Hematopoietic multipotent progenitor cell (in vitro differentiated cells): ENCODE measurements around the gene ADCYAP1. TPM values are rescaled to one million over a fixed set of nuclear protein-coding genes. Genes with fewer than 3 reads are reported as not detected.

Experiments used
- DNase-seq, 3 donors: peaks; one replicate each; pipeline ENCODE4 v3.0.0-alpha.2; 2011 to 2015; ENCODE audit warnings: low read depth in 2 of 3, low spot score in 2 of 3
- total RNA-seq: library from RNA; depleted of rRNA; stranded (reverse); fragments of >200 nt; gene quantifications from one replicate; pipeline ENCODE4 v1.2.3, GENCODE V29; 2012

ADCYAP1 gene
- total RNA-seq, 1 donor = 0.27 TPM

DNA sequence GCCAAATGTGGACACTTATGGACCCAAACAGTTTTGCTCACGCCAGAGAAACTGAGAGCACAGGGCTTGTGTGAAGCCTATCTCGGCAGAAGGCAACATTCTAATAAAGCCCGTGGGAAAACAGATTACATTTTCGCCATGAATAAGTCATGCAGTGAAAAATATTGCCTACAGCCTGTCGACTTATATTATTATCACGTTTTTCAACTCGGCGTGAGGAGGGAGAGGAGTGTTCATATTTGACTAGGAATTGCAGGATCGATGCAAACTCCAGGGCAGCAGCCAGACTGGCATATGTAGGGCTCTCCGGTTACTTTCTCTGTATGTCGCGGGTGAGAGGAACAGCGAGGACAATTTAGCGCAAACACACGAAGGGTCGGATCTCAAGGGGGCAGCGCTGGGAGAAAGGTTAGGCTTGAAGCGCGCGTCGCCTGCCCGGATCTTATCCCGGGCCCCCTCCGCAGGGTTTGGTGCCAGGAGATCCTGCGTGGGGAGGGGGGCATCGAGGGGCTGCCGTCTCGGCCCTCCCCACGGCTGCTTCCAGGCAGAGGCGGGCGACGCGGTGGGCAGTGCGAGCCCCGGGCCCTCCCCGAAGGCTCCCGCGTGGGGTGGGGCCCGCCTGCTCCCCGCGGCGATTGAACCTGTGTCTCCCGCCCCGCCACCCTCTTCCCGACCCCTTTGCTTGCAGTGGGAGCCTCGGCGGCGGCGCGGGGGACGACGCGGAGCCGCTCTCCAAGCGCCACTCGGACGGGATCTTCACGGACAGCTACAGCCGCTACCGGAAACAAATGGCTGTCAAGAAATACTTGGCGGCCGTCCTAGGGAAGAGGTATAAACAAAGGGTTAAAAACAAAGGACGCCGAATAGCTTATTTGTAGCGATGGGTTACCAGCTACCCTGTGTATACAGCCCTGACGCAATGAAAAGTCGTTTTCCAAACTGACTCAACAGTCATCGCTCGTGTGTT lies 4.4 kb downstream of the ADCYAP1 start:
- peak in 1 of 3 donors; percentile 34 for DNase-seq

DNA sequence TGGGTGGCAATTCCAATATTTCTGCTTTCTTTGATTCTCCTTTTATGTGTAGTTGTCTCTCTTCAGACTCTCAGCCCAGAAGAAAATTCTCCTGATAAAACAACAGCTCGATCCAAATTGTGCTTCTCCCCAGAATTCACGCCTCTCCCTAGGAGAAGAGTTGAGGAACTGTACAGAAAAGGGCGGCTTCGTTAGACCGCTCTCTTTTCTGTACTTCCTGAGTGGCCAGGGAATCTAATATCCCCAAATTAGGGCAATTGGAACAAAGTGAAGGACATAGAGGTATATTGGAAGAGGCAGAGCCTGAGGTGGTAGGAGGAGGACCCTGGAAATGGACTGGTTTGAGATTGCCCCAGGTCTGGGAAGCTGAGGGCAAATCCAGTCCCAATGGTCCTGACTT lies 5.6 kb downstream of the ADCYAP1 start:
- DNase-seq = no peak

DNA sequence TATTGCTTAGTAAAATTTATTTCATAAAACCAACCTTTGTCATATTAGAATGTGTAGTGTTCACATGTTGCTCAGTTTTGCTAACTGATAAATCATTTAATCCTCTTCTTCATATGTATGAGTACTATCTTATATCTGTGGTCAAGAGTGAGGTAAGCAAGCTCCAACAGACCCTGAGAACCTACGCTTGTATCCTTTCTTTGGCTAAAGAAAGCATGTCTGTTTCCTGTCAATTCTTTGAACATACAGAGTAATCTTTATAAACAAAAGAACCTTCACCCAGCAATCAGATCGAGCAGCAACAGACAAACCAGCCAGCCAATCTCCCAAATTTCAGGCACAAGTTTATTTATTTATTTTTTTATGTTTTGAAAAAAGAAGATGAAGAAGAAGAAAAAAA lies 6.4 kb downstream of the ADCYAP1 start:
- no peak for DNase-seq

DNA sequence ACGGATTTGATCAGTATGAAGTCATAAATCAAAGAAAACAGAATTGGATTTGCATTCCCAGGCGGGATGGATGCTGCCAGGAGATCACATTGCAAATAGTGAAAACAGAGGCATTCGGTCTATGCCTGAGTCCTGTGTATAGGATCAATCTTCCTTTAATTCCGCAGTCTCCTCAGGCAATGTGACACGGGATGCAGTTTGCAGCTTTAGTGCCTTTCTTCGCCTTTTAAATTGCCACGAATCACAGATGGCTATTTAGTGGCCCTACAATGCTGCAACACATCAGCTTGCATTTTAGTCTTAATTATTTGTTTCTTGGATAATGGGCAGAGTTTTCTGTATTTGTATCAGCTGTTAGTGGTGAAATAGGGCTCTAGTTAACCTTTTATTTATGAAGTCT lies 6.8 kb downstream of the ADCYAP1 start:
- DNase-seq = no peak

DNA sequence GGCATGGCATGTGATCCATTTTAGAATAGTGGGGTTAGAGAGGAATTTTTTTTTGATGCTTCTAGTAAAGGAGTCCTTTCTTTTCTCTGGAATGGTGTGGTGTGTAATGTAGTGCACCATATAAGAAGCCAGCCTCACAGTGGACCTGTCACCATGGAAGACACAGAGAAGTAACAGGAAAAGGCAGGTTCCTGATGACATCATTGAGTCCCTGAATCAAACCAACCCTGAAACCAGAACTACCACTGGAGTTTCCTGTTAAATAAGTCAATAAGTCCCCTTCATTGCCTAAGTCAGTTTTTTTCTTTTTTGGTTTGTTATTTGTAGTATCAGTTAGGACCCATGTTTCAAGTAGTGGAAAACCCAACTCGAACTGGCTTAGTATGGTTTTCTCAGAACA lies 11.9 kb downstream of the ADCYAP1 start:
- DNase-seq = no peak

DNA sequence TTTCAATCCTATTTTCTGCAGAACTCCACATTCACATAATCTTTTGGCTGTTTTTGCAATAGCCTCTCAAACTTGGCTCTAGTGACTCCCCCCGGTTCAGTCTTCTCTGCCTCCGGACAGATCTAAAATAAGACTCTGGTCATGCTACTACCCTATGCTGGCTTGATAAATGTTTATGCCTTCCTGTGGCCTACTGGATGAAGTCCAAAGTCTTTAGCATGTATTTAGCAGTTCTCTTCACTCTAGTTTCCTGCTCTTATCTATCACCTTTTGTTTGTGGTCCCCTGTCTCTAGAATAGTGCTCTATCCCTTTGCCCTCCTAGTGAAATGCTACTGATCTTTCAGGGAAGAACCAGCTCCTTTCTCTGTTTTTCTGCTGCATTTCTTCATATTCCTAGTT lies 14.4 kb downstream of the ADCYAP1 start:
- no peak for DNase-seq

DNA sequence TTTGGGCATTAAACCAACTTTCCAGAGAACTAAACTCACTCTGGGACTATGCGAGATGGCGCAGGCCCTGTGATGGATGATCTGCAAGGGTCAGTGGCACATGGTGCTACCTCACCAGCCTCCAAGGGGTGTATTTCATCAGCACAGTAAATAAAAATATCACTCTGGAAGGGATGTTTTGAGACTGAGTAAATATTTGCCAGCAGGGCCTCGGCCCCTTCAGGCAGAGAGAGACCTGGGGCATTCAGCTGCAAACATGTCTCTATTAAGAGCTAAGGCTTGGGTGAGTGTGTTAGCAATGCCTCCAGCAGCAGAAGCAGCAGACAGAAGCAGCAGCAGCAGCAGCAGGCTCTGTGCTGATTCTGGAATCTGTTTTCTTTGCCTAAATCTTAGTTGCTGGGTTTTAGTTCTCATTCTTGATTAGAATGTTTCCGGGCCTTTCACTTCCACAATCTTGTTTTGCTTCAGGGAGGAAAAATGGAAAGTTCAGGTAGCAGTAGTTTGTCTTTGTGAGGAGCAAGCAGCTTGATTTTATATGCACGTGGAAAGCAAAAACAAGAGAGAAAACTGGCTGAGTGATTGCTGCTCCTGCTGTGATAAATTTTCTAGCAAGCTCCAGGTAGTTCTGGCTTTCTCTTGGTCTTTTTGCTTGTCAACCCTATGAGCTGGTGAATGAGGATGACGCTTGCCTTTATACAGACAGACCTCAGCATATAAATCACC lies 18.6 kb downstream of the ADCYAP1 start:
- no peak for DNase-seq

DNA sequence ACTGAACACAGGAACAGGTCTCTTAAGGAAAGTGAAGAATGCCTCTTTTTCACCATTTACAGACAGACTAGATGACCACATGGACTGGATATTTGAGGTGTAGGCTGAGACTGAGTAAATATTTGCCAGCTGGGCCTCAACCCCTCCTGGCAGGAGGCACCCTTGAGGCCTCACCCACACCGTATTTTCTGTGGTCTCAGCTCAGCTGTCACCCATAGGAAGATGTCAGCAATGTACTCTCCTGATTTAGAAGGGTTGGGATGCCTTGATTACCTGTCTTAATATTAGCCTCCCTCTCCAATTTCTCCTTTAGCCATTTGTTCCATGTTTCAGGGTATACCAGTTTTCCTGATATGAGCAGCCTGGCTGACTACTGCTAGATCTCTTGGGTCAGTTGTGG lies 20.3 kb downstream of the ADCYAP1 start:
- no peak for DNase-seq

DNA sequence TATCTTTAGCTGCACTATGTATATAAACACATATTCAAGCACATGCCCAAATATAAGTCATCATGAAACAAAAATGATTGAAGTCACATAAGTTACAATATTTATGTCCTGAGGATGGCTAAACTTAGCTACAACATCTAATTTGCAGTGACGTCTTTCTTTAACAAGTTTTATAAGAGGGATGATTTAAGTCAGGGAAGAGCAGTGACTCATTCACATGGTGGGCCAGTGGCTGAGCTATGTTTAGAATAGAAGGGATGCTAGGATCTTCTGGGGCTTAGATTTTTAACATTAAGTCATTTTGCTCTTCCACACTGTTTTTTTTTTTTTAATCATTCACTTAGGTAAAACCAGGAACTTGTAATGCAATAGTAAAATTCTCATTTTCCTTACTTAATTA lies 22.3 kb downstream of the ADCYAP1 start:
- no peak for DNase-seq

DNA sequence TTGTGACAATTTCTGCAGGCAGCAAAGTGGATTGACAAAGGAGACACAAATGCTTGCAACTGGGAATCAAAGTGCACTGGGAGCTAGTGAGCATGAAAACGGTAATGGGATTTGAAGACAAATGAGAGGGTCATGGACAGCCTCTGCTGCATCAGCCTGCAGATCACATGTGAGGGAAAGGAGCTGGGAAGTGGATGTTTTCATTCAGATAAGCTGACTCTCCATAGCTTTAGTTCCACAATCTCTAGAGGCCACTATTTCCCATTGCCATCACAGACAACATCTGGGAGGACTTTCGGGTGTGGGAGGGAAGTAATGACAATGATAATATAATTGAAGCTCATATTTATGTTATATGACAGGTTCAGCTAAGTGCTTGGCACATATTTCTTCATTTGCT lies 28.4 kb downstream of the ADCYAP1 start:
- DNase-seq = no peak

DNA sequence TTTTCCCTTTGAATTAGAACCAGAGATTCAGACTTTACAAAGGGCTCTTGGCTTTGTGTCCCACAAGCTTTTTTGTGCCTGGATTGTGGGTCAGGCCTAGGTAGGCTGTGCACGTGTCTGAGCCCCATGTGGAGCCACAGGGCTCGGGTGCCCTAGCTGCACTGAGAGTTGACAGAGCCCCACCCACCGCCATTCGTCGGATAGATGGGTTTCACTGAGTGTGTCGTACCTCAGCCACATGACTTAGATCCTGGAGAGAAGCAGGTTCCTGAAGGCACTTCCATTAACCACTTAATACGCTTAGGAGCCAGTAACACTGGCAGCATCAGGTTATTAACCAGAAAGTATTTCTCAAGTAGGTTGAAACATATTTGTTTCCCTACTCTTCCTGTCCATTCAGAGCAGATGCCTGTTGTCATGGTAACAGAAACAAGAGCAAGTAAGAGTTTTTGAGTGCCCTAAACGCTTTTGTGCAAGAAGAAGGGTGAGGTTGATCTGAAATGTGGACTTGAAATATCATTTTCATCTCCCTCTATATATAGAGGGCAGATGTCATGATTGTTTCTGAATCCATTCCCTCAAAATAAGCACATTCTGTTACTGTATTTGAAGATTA lies 30.0 kb downstream of the ADCYAP1 start:
- DNase-seq = no peak

DNA sequence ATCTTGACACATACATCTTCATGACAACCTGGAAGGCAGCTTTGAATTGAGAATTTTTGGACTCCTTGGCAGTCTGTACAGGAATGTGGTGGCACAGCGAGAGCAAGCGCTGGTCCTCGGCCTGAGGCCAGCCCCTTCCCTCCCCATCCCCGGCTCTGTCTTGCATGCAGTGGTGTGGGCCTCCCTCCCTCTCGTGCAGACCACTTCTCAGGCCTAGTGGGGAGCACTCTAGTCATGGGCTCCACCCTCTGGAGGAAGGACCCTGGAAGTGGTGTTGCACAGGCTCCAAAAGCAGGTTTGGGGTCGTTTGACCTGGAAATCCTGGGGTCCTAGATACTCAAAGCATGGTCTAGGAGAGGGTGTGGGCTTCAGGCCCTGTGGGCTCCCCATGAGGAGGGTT lies 32.3 kb downstream of the ADCYAP1 start:
- no peak for DNase-seq

DNA sequence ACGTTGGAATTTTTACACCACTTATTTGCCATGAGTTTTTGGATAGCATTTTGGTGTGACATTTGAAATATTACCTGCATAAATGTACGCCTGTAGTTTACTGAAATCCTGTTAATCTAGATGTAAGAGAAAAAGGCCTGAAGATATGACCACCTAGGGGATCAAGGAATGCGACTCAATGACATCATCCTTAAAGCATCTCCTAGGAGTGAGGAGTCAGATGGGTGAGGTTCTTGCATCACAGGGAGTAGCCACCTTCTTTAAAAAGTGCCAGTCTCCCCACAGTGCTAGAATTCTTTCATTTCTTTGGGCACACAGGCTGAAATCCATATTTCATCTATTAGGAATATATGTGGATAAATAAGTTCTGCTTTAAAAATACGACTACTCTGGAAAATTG lies 34.5 kb downstream of the ADCYAP1 start:
- DNase-seq = no peak

DNA sequence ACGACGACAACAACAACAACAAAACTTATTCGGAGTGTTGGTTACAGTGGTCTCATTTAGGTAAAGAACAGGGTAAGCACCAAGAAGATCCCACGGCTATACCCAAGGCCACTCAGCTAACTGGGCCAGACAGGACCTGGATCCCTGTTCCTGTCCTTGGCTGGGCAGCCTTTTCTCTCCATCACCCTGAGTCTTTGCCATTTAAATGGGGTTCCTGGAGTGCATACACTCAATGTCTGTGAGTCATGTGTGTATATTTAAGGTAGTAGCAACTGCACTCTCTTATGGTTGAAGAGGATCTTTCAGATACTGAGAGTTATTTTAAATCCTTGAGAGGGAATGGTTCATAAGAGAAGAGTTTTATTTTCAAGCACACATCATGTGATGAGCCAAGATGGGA lies 35.3 kb downstream of the ADCYAP1 start:
- DNase-seq = no peak

DNA sequence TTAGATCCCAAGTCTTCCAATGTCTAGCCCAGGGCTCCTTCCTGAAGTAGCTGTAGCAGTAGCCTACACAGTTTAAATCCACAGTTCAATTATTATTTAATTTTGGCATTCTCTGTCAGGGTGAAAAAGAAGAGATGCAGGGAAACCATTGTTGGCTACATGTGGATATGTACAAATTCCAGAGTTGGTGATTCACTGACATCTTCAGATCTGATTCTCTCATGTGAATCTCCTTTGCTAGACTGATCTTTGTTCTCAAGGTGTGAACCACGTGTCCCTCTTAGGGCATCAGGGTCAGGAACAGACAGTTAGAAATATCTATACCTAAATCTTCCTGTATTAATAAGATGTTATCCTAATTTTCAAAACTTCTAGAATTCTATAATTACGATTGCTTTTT lies 36.7 kb downstream of the ADCYAP1 start:
- no peak for DNase-seq

DNA sequence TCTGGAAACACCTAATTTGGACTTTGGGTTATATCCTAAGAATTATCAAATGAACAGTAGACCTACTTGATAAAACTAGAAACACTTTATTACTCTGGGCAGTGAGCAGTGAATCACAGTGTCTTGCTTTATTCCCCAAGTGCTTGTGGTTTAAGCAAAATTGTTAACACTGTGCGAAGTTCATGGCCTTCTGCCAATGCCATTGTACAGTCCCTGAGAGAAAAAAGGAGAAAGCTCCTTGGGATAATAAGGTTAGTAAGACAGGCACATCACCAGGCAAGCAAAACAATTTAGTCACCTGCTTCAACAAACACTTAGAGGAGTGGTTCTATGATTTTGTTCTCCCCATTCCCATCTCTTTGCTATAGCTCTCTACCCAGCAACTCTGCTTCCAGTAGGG lies 39.8 kb downstream of the ADCYAP1 start:
- DNase-seq = no peak

DNA sequence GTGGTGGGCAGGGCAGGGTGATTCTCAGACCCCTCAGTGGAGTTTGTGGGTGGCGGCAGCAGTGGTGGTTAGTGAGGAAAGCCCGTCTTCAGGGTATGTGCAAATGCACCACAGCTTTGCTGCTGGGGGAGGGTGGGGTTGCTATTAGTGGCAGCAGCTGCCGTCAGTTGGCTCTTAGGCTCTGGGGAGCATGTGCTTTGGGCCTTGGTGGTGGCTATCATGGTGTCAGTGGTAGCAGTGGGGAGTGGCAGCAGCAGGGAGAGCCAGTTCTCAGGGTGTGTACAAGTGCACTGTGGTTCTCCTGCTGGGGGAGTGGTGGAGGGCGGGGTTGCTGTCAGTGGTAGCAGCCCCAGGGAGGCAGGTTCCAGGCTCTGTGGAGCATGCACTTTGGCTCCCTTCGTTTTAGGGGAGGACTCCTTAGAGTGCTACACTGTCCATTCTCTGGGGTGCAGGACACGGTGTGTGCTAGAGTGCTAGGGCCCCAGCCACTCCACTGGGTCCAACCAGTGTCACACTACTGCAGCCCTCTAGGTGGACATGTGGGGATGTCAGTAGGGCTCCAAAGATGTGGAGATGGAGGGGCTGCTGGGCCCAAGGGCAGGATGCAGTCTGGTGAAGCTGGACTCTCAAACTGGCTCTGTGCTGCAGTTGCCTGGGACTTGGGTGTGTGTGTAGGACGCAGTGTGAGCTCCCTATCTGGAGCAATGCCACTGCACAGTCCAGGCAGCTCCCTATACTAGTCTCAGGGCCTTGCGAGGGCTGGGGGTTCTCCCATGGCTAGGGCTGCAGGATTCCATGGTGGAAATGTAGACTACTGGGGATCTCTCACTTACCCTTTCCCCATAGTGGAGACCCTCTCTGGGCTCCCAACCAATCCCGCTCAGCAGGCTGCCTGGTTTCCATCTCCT lies 45.3 kb downstream of the ADCYAP1 start:
- no peak for DNase-seq

DNA sequence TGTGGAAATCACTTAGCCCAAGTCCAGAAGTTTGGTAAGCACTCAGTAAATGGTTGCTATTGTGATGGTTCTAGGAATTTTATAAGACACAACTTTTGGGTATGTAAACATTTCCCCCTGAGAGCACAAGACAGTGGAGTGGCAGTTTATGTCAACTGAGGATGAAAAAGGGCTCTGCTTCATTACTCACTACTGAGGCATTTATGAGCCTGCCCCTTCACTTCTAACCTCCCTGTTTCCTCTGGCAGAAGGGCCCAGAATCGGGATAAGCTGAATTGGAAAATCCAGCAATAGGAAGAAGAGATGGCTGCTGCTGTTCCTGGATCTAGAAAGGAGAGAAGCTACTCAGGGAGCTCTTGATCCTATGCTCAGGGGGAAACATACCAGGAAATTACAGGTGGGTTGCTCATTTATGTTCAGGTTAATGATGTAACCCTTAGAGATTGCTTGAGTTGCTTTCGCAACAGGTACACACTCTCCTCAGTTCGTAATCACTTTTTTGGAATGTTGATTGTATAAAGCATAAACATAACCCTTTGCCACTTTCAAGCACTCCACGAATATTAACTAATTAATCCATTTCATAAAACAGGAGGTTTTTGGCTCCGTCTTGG lies 46.3 kb downstream of the ADCYAP1 start:
- DNase-seq = no peak

DNA sequence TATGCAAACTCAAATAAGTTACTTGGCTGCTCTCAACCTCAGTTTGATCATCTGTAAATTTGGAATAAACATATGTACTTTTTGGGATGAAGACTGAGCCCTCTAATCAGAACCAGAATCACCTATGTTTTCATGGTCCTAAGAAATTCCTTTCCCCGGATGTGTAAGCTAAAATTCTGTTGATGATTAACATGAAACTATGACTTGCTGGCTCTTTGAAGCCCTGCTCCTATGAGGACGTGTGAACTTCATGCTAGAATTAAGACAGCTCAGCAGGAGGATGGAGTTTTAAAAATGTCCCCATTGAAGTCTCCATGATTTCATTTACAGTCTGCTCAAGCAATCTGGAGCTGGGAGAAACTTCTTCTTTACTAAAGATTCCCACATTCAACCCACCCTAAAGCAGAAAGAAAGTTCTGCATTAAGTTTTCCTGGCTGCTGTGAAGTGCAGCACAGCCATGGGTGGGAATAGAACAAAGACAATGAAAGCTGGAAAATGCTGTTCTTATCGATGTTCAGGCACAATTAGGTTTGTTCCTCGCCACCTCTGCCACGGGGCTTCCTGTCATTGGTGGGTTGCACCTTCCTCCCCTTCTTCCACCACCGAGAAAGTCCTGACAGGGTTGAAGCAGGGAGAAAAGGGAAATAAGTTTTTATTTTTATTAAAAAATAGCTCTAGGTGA lies 50.9 kb downstream of the ADCYAP1 start:
- no peak for DNase-seq

DNA sequence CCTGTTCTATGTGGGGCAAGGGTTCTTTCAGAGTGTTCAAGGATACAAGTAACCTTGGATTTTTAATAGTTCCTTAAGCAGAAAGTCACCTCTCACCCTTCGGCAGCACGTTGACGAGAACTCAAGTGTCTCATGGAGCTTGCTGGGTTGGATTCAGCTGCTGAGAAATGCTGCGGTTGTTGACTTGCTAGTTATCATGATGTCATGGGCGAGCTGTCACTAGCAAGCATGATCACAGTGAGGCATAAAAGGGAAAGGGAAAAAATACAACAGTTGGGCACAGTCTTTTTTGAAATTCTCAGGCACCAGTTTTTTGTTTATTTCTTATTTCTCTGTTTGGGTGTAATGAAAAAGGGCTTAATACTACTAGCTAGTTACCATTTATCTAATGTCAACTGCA lies 53.2 kb downstream of the ADCYAP1 start:
- DNase-seq = no peak
